Kidney epithelial cell (primary cell): ENCODE results near the gene HDAC1. TPM values are rescaled to one million over a fixed set of nuclear protein-coding genes. Genes with fewer than 3 reads are reported as not detected.

Source experiments
- DNase-seq: peaks from one replicate; pipeline ENCODE4 v3.0.0-alpha.2; 2010; ENCODE audit warnings: low read depth
- H3K27me3 ChIP-seq: 2 replicates; pipeline ENCODE4 v1.6.0; 2011; ENCODE audit warnings: low read length; ENCODE audit not compliant: control insufficient read depth, insufficient read depth
- H3K36me3 ChIP-seq: 2 replicates; pipeline ENCODE4 v1.5.1; 2011; ENCODE audit warnings: low read length; ENCODE audit not compliant: control insufficient read depth, insufficient read depth
- H3K4me3 ChIP-seq: 2 replicates; pipeline ENCODE4 v1.5.1; 2011; ENCODE audit warnings: low read depth, mild to moderate bottlenecking, control low read depth, low read length
- CTCF ChIP-seq: IDR thresholded peaks from 2 replicates; pipeline ENCODE4 v1.5.1; 2011; ENCODE audit warnings: mild to moderate bottlenecking, moderate library complexity, low read length, control low read depth, inconsistent platforms; ENCODE audit not compliant: insufficient read depth, poor library complexity, severe bottlenecking
- total RNA-seq: library from RNA; depleted of rRNA; stranded (reverse); fragments of >200 nt; gene quantifications from 2 replicates; pipeline ENCODE4 v1.2.3, GENCODE V29; 2015

The HDAC1 gene
- total RNA-seq, 1 donor from 2014 or later, result 85.7 TPM

- H3K36me3 ChIP-seq, result peaks cover 7% of the 10 kb centered on the region
- H3K27me3 ChIP-seq, result no peaks in the 10 kb centered on the region
- TF ChIP-seq CTCF, result no peak
- no peak for DNase-seq
- no peak overlapping the region for H3K4me3 ChIP-seq
These were observed 73.6 kb downstream of the HDAC1 start for GRCh38 chr1:32365445-32365844.

DNA sequence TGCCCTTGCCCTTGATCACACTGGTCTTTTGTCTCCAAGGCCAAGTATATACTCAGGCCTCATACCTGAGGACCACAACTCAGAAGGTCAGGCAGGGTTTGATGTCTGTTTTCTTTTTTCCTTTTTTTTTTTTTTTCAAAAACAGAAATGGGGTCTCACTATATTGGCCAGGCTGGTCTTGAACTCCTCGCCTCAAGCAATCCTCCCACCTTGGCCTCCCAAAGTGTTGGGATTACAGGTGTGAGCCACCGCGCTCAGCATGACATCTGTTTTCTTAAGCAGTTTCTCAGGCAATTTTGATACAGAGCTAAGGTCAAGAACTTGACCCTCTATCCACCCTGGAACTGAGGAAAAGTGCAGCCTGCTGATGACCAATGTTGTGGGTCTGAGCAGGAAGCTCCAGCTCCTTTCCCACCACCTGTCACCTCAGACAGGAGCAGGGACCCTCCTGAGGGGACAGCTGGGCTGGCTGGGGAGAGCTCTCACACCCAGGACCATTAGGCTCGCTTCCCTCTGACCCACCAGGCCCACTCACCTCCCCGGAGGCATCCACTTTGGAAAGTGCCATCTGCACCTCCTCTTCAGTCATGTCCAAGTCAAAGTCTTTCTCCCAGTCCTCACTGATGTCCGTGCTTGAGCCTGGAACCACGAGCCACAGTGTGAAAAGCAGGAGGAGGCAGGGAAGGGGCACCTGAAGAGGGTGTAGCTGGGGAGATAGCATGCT is 76.2 kb downstream of the HDAC1 start:
- DNase-seq, result no peak
- Histone ChIP-seq H3K36me3 (peaks cover 7% of the 10 kb centered on the region), H3K27me3 (no peaks in the 10 kb centered on the region), H3K4me3 (no peak overlapping the region)
- TF ChIP-seq CTCF, result no peak

- TF ChIP-seq CTCF, result no peak
- DNase-seq, result no peak
- Histone ChIP-seq H3K27me3 (no peaks in the 10 kb centered on the region), H3K4me3 (no peak overlapping the region), H3K36me3 (peaks cover 5% of the 10 kb centered on the region)
These were observed 80.4 kb downstream of the HDAC1 start for GRCh38 chr1:32372149-32372756.

- Histone ChIP-seq H3K4me3 (no peak overlapping the region), H3K27me3 (no peaks in the 10 kb centered on the region), H3K36me3 (peaks cover 1% of the 10 kb centered on the region)
- TF ChIP-seq CTCF, result no peak
- DNase-seq, result no peak
These were observed 82.2 kb downstream of the HDAC1 start for GRCh38 chr1:32373996-32374592.

GRCh38 chr1:32376199-32376598 is 84.3 kb downstream of the HDAC1 start:
- no peak for DNase-seq
- Histone ChIP-seq H3K27me3 (no peaks in the 10 kb centered on the region), H3K36me3 (peaks cover 3% of the 10 kb centered on the region), H3K4me3 (no peak overlapping the region)
- no peak for TF ChIP-seq CTCF
